Measurements from ENCODE around the gene TMCO5A. TPM values are rescaled to one million over a fixed set of nuclear protein-coding genes. Genes with fewer than 3 reads are reported as not detected.
"Not testable (repeated sequence)": the region's sequence is repeated elsewhere in the genome, so short reads cannot be mapped to it uniquely, and the experiment has no call there.

Gene TMCO5A
- total RNA-seq, 4 donors from 2014 or later: not detected

GRCh38 chr15:37940876-37941275 lies 6.4 kb downstream of the TMCO5A start:
- TF ChIP-seq POLR2A (IDR thresholded peaks at IDR 0.05): no peak
- TF ChIP-seq, protein P1, sequence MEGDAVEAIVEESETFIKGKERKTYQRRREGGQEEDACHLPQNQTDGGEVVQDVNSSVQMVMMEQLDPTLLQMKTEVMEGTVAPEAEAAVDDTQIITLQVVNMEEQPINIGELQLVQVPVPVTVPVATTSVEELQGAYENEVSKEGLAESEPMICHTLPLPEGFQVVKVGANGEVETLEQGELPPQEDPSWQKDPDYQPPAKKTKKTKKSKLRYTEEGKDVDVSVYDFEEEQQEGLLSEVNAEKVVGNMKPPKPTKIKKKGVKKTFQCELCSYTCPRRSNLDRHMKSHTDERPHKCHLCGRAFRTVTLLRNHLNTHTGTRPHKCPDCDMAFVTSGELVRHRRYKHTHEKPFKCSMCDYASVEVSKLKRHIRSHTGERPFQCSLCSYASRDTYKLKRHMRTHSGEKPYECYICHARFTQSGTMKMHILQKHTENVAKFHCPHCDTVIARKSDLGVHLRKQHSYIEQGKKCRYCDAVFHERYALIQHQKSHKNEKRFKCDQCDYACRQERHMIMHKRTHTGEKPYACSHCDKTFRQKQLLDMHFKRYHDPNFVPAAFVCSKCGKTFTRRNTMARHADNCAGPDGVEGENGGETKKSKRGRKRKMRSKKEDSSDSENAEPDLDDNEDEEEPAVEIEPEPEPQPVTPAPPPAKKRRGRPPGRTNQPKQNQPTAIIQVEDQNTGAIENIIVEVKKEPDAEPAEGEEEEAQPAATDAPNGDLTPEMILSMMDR (IDR thresholded peaks at IDR 0.05): no peak

DNA sequence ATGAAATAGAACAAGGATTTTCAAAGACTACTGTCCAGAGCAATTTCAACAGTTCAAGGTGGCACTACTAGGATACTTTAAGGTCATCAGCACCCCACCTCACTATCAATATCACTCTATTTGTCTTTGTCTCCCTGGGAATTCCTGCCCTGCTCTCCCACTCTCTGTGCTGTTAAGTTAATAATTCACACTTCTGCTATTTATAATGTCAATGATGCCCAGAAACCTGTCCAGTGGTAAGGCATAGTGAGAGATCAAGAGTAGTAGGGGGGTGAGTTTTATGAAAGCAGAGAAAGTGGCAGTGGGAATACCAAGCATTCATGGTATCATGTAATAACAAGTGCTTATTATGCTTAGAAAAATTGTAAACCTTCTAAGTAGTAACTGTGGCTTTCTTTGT lies 7.3 kb downstream of the TMCO5A start:
- Histone ChIP-seq H3K36me3 (no peaks in the 10 kb centered on the region), H3K9me3 (no peaks in the 10 kb centered on the region), H3K27me3 (no peaks in the 10 kb centered on the region), H3K4me3 (no peak overlapping the region), H3K27ac (no peak overlapping the region), H3K4me1 (no peaks in the 10 kb centered on the region)
- no peak for DNase-seq
- no peak for TF ChIP-seq POLR2A (IDR thresholded peaks at IDR 0.05)
- TF ChIP-seq, protein P1 (IDR thresholded peaks at IDR 0.05): no peak

More at GRCh38 chr15:37940876-37941275, 6.4 kb downstream of the TMCO5A start:
- H3K4me3 ChIP-seq: no peak overlapping the region
- no peaks in the 10 kb centered on the region for H3K27me3 ChIP-seq
- no peaks in the 10 kb centered on the region for H3K36me3 ChIP-seq
- no peaks in the 10 kb centered on the region for H3K4me1 ChIP-seq
- H3K9me3 ChIP-seq: no peaks in the 10 kb centered on the region
- no peak overlapping the region for H3K27ac ChIP-seq
- DNase-seq: no peak

GRCh38 chr15:37951999-37952398 lies 17.6 kb downstream of the TMCO5A start:
- no peaks in the 10 kb centered on the region for H3K36me3 ChIP-seq
- H3K27me3 ChIP-seq: no peaks in the 10 kb centered on the region
- H3K4me1 ChIP-seq: no peaks in the 10 kb centered on the region
- no peaks in the 10 kb centered on the region for H3K9me3 ChIP-seq
- TF ChIP-seq, protein P1 (IDR thresholded peaks at IDR 0.05): no peak
- TF ChIP-seq POLR2A (IDR thresholded peaks at IDR 0.05): no peak
- no peak overlapping the region for H3K4me3 ChIP-seq
- no peak overlapping the region for H3K27ac ChIP-seq
- no peak for DNase-seq

DNA sequence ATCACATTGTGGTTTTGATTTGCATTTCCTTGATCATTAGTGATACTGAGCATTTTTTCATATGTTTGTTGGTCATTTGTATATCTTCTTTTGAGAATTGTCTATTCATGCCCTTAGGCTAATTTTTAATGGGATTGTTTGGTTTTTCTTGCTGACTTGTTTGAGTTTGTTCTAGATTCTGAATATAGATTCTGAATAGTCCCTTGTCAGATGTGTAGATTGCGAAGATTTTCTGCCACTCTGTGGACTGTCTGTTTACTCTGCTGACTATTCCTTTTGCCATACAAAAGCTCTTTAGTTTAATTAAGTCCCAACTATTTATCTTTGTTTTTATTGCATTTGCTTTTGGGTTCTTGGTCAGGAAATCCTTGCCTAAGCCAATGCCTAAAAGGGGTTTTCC lies 26.3 kb downstream of the TMCO5A start:
- not testable (repeated sequence) for H3K9me3 ChIP-seq, H3K36me3 ChIP-seq, H3K4me1 ChIP-seq, H3K27me3 ChIP-seq, H3K4me3 ChIP-seq, DNase-seq, H3K27ac ChIP-seq

GRCh38 chr15:37967788-37968187 lies 33.3 kb downstream of the TMCO5A start:
- no peaks in the 10 kb centered on the region for H3K36me3 ChIP-seq
- no peaks in the 10 kb centered on the region for H3K9me3 ChIP-seq
- no peak overlapping the region for H3K4me3 ChIP-seq
- H3K27me3 ChIP-seq: no peaks in the 10 kb centered on the region
- no peak for DNase-seq
- H3K27ac ChIP-seq: no peak overlapping the region
- H3K4me1 ChIP-seq: no peaks in the 10 kb centered on the region
- TF ChIP-seq POLR2A (IDR thresholded peaks at IDR 0.05): no peak
- TF ChIP-seq, protein P1 (IDR thresholded peaks at IDR 0.05): no peak

- H3K4me1 ChIP-seq: no peaks in the 10 kb centered on the region
- no peaks in the 10 kb centered on the region for H3K36me3 ChIP-seq
- no peak overlapping the region for H3K4me3 ChIP-seq
- H3K27me3 ChIP-seq: no peaks in the 10 kb centered on the region
- TF ChIP-seq, protein P1 (IDR thresholded peaks at IDR 0.05): no peak
- TF ChIP-seq POLR2A (IDR thresholded peaks at IDR 0.05): no peak
- H3K9me3 ChIP-seq: no peaks in the 10 kb centered on the region
- H3K27ac ChIP-seq: no peak overlapping the region
- DNase-seq: no peak
Observed at GRCh38 chr15:37973856-37974255, 39.4 kb downstream of the TMCO5A start.

Data from Peyer's patch (tissue), 4 donors.